Upper lobe of right lung (tissue), 1 donor: ENCODE data around the gene DRC1. TPM values are rescaled to one million over a fixed set of nuclear protein-coding genes. Genes with fewer than 3 reads are reported as not detected.
A peak's percentile ranks its signal among the peaks of the same experiment; 100 is the strongest.

ENCODE experiments used
- ATAC-seq: fragments of 200-7000 bp; cut with Tn5 transposase; one replicate; pipeline ENCODE4 v1.9.1; 2020; ENCODE audit warnings: mild to moderate bottlenecking, moderate library complexity
- DNase-seq: peaks from one replicate; pipeline ENCODE4 v3.0.0-alpha.2; 2020
- H3K27ac ChIP-seq: fragments of 200-600 bp; one replicate; pipeline ENCODE4 v1.8.0; 2022
- H3K27me3 ChIP-seq: fragments of 200-600 bp; one replicate; pipeline ENCODE4 v1.8.0; 2022; ENCODE audit warnings: mild to moderate bottlenecking
- H3K36me3 ChIP-seq: fragments of 200-600 bp; one replicate; pipeline ENCODE4 v1.8.0; 2022
- H3K4me1 ChIP-seq: fragments of 200-600 bp; one replicate; pipeline ENCODE4 v1.8.0; 2022
- H3K4me3 ChIP-seq: fragments of 200-600 bp; one replicate; pipeline ENCODE4 v1.8.0; 2022; ENCODE audit warnings: mild to moderate bottlenecking
- H3K9me3 ChIP-seq: fragments of 200-600 bp; one replicate; pipeline ENCODE4 v1.8.0; 2022
- CTCF ChIP-seq: fragments of 200-600 bp; IDR thresholded peaks from one replicate; pipeline ENCODE4 v1.8.0; 2022; ENCODE audit warnings: antibody characterized with exemption
- intact Hi-C: fragments of 100-400 bp; cut with DNase I; formaldehyde crosslinking; loops from one replicate; pipeline ENCODE4 v1.11.0; 2022
- total RNA-seq: library from RNA; stranded (reverse); fragmentation: NEBNext Ultra II Directional; extraction: Animal tissue kit (Norgen Biotek cat#: 25700); gene quantifications from one replicate; pipeline ENCODE4 v1.2.1, GENCODE V29; 2021
- donor health status: DM: no; HTN: yes; CAD: no; lungs with severe emphysema.

The DRC1 gene
- total RNA-seq, 1 donor from 2014 or later = not detected

DNA sequence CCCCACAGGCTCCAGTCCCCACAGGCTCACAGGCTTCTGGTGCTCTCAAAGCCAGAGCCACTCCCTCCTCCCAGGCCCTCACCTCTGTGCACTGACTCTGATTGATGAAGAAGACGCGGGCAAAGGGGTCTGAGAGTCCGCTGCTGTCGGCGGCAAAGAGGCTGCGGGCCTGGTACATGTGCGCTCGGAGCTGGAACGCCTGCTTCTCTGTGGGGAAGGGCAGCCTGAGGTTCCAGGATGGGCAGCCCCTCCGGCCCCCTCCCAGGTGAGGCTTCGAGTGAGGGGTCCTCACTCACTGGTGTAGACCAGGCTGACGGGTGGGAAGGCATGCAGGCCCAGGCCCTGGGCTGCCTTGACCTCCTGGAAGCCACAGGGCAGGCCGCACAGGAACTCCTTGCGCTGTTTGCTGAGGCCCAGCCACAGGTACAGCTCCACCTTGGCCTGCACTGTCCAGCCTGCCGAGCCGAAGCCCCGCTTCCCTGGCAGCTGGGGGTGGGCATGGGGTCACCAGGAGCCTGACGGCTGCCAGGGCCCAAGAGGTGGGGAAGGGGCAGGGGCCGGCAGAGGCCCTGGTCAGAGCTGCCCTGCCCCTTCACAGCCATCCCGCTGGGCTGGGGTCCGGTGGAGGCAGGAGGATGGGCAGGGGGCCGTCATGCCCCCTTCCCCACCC is 74.2 kb downstream of the DRC1 start:
- ATAC-seq (no peak), DNase-seq (no peak)
- Histone ChIP-seq H3K27ac (no peak overlapping the region), H3K4me3 (no peak overlapping the region), H3K36me3 (no peaks in the 10 kb centered on the region), H3K9me3 (no peaks in the 10 kb centered on the region), H3K4me1 (no peaks in the 10 kb centered on the region), H3K27me3 (no peaks in the 10 kb centered on the region)
- intact Hi-C loops = no loop called here
- TF ChIP-seq CTCF = no peak

DNA sequence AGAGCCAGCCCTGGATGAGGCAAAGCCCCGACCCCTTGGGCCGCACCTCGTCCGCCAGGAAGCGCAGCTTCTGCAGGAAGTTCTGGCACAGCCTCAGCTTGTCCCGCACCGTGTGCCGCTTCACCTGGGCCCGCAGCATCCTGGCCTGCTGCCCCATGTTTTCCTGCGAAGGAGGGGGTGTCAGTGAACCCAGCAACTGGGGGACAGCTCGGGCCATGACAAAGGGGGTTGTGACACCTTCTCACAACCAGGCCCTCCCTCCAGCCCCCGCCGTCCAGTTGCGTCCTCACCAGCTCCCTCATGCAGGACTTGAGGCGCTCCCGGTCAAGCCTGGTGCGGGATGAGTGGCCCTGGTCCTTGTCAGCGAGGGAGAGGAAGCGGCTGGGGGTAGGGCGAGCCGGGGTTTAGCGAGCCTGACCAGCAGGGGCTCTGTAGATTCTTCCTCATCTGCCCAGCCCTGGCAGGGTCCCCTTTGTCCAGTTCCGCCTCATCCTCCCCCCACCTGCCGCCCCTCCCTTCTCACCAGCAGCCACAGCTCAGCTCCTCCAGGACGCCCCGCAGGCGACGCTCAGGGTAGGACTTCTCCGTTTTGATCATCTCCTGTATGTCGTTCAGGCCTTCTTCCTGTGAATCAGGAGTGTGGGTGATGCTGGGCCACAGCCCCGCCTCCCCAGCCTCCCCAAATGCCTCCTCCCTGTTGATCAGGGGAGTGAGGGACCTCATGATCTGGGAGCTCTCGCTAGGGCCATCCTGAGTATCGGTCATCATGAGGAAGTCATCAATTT is 75.6 kb downstream of the DRC1 start:
- no peaks in the 10 kb centered on the region for H3K36me3 ChIP-seq
- H3K27me3 ChIP-seq = no peaks in the 10 kb centered on the region
- H3K9me3 ChIP-seq = no peaks in the 10 kb centered on the region
- H3K4me1 ChIP-seq = no peaks in the 10 kb centered on the region
- no peak for ATAC-seq
- no peak overlapping the region for H3K4me3 ChIP-seq
- no peak for TF ChIP-seq CTCF
- intact Hi-C loops = no loop called here
- no peak overlapping the region for H3K27ac ChIP-seq
- DNase-seq = no peak

GRCh38 chr2:26477911-26478253 is 76.2 kb downstream of the DRC1 start, which contains the start of gene OTOF:
Gene OTOF, minus strand, starts transcription at chr2:26478124.
- Histone ChIP-seq H3K27ac (no peak within 1 kb of the TSS), H3K9me3 (no peaks in the 10 kb centered on the region), H3K4me3 (no peak within 1 kb of the TSS), H3K27me3 (no peaks in the 10 kb centered on the region), H3K4me1 (no peaks in the 10 kb centered on the region), H3K36me3 (no peaks in the 10 kb centered on the region)
- DNase-seq (no peak), ATAC-seq (peak; percentile 9)
- intact Hi-C loops = no loop called here
- no peak for TF ChIP-seq CTCF

DNA sequence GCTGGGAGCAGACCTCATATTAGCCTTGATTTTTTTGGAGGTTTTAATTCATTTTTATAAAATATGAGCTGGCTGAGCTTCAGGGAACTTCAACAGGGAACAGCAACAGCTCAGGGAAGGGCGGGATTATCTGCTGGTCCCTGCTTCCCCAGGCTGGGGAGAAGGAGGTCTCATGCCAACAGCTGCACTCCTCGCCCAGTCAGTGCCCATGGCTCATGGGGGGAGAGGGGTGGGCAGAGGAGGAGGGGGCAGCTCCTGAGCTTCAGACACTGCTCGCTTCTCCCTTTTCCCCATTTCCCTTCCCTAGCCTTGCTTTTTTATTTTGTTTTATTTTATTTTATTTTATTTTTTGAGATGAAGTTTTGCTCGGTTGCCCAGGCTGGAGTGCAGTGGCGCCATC is 76.6 kb downstream of the DRC1 start:
- no peaks in the 10 kb centered on the region for H3K27me3 ChIP-seq
- intact Hi-C loops = no loop called here
- H3K9me3 ChIP-seq = no peaks in the 10 kb centered on the region
- DNase-seq = no peak
- no peak for ATAC-seq
- TF ChIP-seq CTCF = no peak
- no peak overlapping the region for H3K27ac ChIP-seq
- no peaks in the 10 kb centered on the region for H3K36me3 ChIP-seq
- H3K4me1 ChIP-seq = no peaks in the 10 kb centered on the region
- H3K4me3 ChIP-seq = no peak overlapping the region

GRCh38 chr2:26479131-26479788 is 77.5 kb downstream of the DRC1 start:
- DNase-seq (no peak), ATAC-seq (no peak)
- TF ChIP-seq CTCF = no peak
- H3K4me1 ChIP-seq = peaks cover 2% of the 10 kb centered on the region
- H3K27me3 ChIP-seq = no peaks in the 10 kb centered on the region
- H3K27ac ChIP-seq = no peak overlapping the region
- intact Hi-C loops = no loop called here
- no peaks in the 10 kb centered on the region for H3K36me3 ChIP-seq
- H3K4me3 ChIP-seq = no peak overlapping the region
- H3K9me3 ChIP-seq = no peaks in the 10 kb centered on the region
